SK-N-SH (cell line): ENCODE results near the gene HPCAL1. TPM values are rescaled to one million over a fixed set of nuclear protein-coding genes. Genes with fewer than 3 reads are reported as not detected.

ENCODE experiments used
- CTCF ChIA-PET: fragments of 300-600, 350-600 bp; formaldehyde crosslinking; extraction: SDS; loops from one replicate; lab custom pipeline; 2021; lab: Yijun Ruan, JAX
- POLR2A ChIA-PET: fragments of 350-600 bp; sonication (Branson Sonifier 250); formaldehyde crosslinking; extraction: SDS; loops from one replicate; lab custom pipeline; 2020; ENCODE audit warnings: antibody characterized with exemption, inconsistent platforms; lab: Yijun Ruan, JAX
- DNase-seq: peaks from one replicate; pipeline ENCODE4 v3.0.0; 2012
- H2AFZ ChIP-seq: fragments of 200-600 bp; sonication (generic); 2 replicates; pipeline ENCODE4 v1.8.1; 2016; ENCODE audit warnings: antibody characterized with exemption, mild to moderate bottlenecking, low read depth
- H3F3A ChIP-seq: fragments of 200-600 bp; sonication (generic); replicated peaks from 2 replicates; pipeline ENCODE3; 2016; ENCODE audit warnings: antibody characterized with exemption, mild to moderate bottlenecking; ENCODE audit not compliant: insufficient read depth
- H3K27ac ChIP-seq, 2 experiments: fragments of 200-500 bp in 1 of 2; fragments of 200-600 bp in 1 of 2; sonication (Bioruptor generic) in 1 of 2; sonication (generic), shearing (Covaris generic) in 1 of 2; 2 replicates each; pipeline versions ENCODE4 v1.5.1 to v1.6.1; 2014 to 2016; ENCODE audit warnings: low read depth in 2 of 2, inconsistent platforms in 1 of 2, low read length in 1 of 2, mild to moderate bottlenecking in 1 of 2, mixed read lengths in 1 of 2
- H3K27me3 ChIP-seq: fragments of 200-600 bp; sonication (generic), shearing (Covaris generic); 2 replicates; pipeline ENCODE4 v1.6.1; 2016; ENCODE audit warnings: mixed run types; ENCODE audit not compliant: insufficient read depth
- H3K36me3 ChIP-seq, 2 experiments: fragments of 200-500 bp in 1 of 2; fragments of 200-600 bp in 1 of 2; sonication (Bioruptor generic) in 1 of 2; sonication (generic) in 1 of 2; replicated peaks in 1 of 2; 2 replicates each; pipeline versions ENCODE3 to v1.5.1; 2014 to 2016; ENCODE audit warnings: low read length in 1 of 2, mild to moderate bottlenecking in 1 of 2; ENCODE audit not compliant: insufficient read depth in 2 of 2, control insufficient read depth in 1 of 2
- H3K4me1 ChIP-seq, 2 experiments: fragments of 200-500 bp in 1 of 2; fragments of 200-600 bp in 1 of 2; sonication (Bioruptor generic) in 1 of 2; sonication (generic), shearing (Covaris generic) in 1 of 2; 2 replicates each; pipeline versions ENCODE4 v1.5.1 to v1.6.1; 2014 to 2016; ENCODE audit warnings: low read depth in 1 of 2, low read length in 1 of 2, mixed run types in 1 of 2; ENCODE audit not compliant: insufficient read depth in 2 of 2, control insufficient read depth in 1 of 2
- H3K4me2 ChIP-seq: fragments of 200-600 bp; sonication (generic), shearing (Covaris generic); 2 replicates; pipeline ENCODE4 v1.6.1; 2017; ENCODE audit warnings: mixed run types
- H3K4me3 ChIP-seq, 2 experiments: fragments of 200-500 bp in 1 of 2; fragments of 200-600 bp in 1 of 2; sonication (Bioruptor generic) in 1 of 2; sonication (generic), shearing (Covaris generic) in 1 of 2; 2 replicates each; pipeline versions ENCODE4 v1.5.1 to v1.8.1; 2014 to 2016; ENCODE audit warnings: low read depth in 2 of 2, inconsistent platforms in 1 of 2, low read length in 1 of 2, mild to moderate bottlenecking in 1 of 2, mixed read lengths in 1 of 2, moderate library complexity in 1 of 2
- H3K79me2 ChIP-seq: fragments of 200-600 bp; sonication (generic); 2 replicates; pipeline ENCODE4 v1.8.1; 2017; ENCODE audit warnings: mild to moderate bottlenecking; ENCODE audit not compliant: insufficient read depth
- H3K9ac ChIP-seq: fragments of 200-600 bp; sonication (generic); 2 replicates; pipeline ENCODE4 v1.6.1; 2017; ENCODE audit warnings: mixed run types
- H3K9me2 ChIP-seq: fragments of 200-600 bp; sonication (generic); 2 replicates; pipeline ENCODE4 v1.6.1; 2017; ENCODE audit warnings: mixed run types
- H3K9me3 ChIP-seq: fragments of 200-600 bp; sonication (generic); 2 replicates; pipeline ENCODE4 v1.6.1; 2017; ENCODE audit warnings: mixed run types, mild to moderate bottlenecking, moderate library complexity
- H4K20me1 ChIP-seq: fragments of 200-600 bp; sonication (generic); 2 replicates; pipeline ENCODE4 v1.6.1; 2017; ENCODE audit warnings: mild to moderate bottlenecking, mixed run types; ENCODE audit not compliant: insufficient read depth
- FOSL2 ChIP-seq: IDR thresholded peaks from 2 replicates; pipeline ENCODE4 v1.4.0; 2012; ENCODE audit warnings: low read depth, mild to moderate bottlenecking, moderate library complexity, borderline replicate concordance
- MXI1 ChIP-seq: IDR thresholded peaks from 2 replicates; pipeline ENCODE4 v1.6.1; 2012; ENCODE audit warnings: mild to moderate bottlenecking, low read depth, low read length, improper control_type of control experiment
- POLR2AphosphoS5 ChIP-seq: IDR thresholded peaks from 2 replicates; pipeline ENCODE4 v1.6.1; 2012; ENCODE audit warnings: low read depth, low read length
- RFX5 ChIP-seq: IDR thresholded peaks from 2 replicates; pipeline ENCODE4 v1.6.1; 2012; ENCODE audit warnings: mild to moderate bottlenecking, improper control_type of control experiment, low read length
- RXRA ChIP-seq: IDR thresholded peaks from 2 replicates; pipeline ENCODE4 v1.4.0; 2012; ENCODE audit warnings: low read depth, mild to moderate bottlenecking, borderline replicate concordance
- YY1 ChIP-seq: IDR thresholded peaks from 2 replicates; pipeline ENCODE4 v1.4.0; 2012; ENCODE audit warnings: low read depth, mild to moderate bottlenecking
- WGBS: methylation state at CpG from one replicate; pipeline ENCODE4 v1.1.6; 2017; ENCODE audit warnings: low lambda C conversion rate; 5-methylcytosine and 5-hydroxymethylcytosine counted together
- polyA plus RNA-seq, 3 experiments: library from polyadenylated mRNA; depleted of rRNA; stranded (reverse); fragments of >200 nt; gene quantifications; 2 replicates each; pipeline ENCODE4 v1.2.3, GENCODE V29; 2012
- TF ChIP-seq, protein P1 (sequence below): IDR thresholded peaks from 2 replicates; pipeline ENCODE4; 2012
- TF ChIP-seq, protein P2 (sequence below): IDR thresholded peaks from 2 replicates; pipeline ENCODE4 v1.4.0; 2012; ENCODE audit warnings: low read depth, borderline replicate concordance

HPCAL1 gene
- polyA plus RNA-seq, 1 of the 3 experiments (the other 2 are of a cell fraction): 77.0 TPM

DNA sequence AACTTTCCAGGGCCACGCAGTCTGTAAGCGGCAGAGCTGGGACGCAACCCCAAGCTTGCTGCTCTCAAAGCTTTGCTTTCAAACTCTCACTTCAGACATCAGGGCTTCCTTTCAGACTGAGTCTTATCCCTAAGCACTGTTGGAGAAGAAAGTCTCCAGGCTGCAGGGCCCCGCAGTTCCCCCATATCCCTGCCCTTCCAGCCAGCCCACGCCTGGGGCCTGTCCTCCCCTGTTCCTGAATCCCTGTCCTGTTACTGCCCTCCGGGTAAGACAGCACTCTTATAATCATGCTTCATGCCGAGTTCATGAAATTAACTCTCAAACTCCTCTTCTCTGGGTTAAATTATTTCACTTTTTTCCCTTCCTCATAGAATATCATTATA, 37.9 kb downstream of the HPCAL1 start:
- Histone ChIP-seq H3K79me2 (peaks cover 12% of the 10 kb centered on the region; the same call in 1 of the 2 replicates), H2AFZ (no peak overlapping the region), H3K4me1 (peaks cover 4 to 60% of the 10 kb centered on the region in 2 experiments; a peak in 3 of 4 replicates), H3K36me3 (no peaks in the 10 kb centered on the region), H3K9ac (no peak overlapping the region), H3K4me2 (no peak overlapping the region), H3K9me3 (no peaks in the 10 kb centered on the region), H4K20me1 (no peaks in the 10 kb centered on the region), H3K4me3 (no peak overlapping the region), H3F3A (peaks cover 3% of the 10 kb centered on the region), H3K9me2 (no peaks in the 10 kb centered on the region), H3K27me3 (no peaks in the 10 kb centered on the region), H3K27ac (peak overlapping the region in 1 of 2 experiments; percentile 51; a peak in 2 of 4 replicates)
- POLR2A ChIA-PET: no interaction called here
- no peak for DNase-seq
- CTCF ChIA-PET: interaction anchor here (1.0 to 1.4 kb wide), 3 partner anchors 17 to 152 kb away, joined by 3 to 4 read pairs (median 3); no protein-coding TSS in a partner anchor
- 74% methylated on average over 7 of the region's 7 CpGs for WGBS
- TF ChIP-seq POLR2AphosphoS5: no peak

DNA sequence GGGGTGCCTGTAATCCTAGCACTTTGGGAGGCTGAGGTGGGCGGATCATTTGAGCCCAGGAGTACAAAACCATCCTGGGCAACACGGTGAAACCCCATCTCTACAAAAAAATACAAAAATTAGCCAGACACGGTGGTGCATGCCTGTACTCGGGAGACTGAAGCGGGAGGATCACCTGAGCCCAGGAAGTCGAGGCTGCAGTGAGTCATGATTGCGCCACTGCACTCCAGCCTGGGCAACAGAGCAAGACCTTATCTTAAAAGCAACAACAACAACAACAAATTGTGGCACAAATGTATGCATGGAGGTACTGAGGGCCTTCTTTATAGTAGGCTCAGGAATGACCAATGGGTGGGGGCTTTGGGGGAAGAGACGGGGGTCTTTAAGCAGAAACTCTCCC, 38.5 kb downstream of the HPCAL1 start:
- DNase-seq: no peak
- no peaks in the 10 kb centered on the region for H3K27me3 ChIP-seq
- peak overlapping the region in 1 of 2 experiments; percentile 51; a peak in 1 of 4 replicates for H3K27ac ChIP-seq
- H3K4me3 ChIP-seq: no peak overlapping the region
- TF ChIP-seq, protein P1, sequence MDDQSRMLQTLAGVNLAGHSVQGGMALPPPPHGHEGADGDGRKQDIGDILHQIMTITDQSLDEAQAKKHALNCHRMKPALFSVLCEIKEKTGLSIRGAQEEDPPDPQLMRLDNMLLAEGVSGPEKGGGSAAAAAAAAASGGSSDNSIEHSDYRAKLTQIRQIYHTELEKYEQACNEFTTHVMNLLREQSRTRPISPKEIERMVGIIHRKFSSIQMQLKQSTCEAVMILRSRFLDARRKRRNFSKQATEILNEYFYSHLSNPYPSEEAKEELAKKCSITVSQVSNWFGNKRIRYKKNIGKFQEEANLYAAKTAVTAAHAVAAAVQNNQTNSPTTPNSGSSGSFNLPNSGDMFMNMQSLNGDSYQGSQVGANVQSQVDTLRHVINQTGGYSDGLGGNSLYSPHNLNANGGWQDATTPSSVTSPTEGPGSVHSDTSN: no peak
- TF ChIP-seq RXRA: no peak
- TF ChIP-seq RFX5: no peak
- no peak for TF ChIP-seq FOSL2
- no peak for TF ChIP-seq YY1
- TF ChIP-seq, protein P2, sequence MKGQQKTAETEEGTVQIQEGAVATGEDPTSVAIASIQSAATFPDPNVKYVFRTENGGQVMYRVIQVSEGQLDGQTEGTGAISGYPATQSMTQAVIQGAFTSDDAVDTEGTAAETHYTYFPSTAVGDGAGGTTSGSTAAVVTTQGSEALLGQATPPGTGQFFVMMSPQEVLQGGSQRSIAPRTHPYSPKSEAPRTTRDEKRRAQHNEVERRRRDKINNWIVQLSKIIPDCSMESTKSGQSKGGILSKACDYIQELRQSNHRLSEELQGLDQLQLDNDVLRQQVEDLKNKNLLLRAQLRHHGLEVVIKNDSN: no peak
- TF ChIP-seq MXI1: no peak
- no peaks in the 10 kb centered on the region for H3K9me3 ChIP-seq
- H2AFZ ChIP-seq: no peak overlapping the region
- WGBS: 86% methylated on average over 8 of the region's 8 CpGs
- ChIA-PET POLR2A (no interaction called here), CTCF (interaction anchor here (2.1 kb wide), 1 partner anchor 68 kb away, joined by 11 read pairs; no protein-coding TSS in a partner anchor)
- no peak overlapping the region for H3K9ac ChIP-seq
- no peak overlapping the region for H3K4me2 ChIP-seq
- H3K4me1 ChIP-seq: peaks cover 4 to 66% of the 10 kb centered on the region in 2 experiments; a peak in 3 of 4 replicates
- no peaks in the 10 kb centered on the region for H3K9me2 ChIP-seq
- H3K36me3 ChIP-seq: no peaks in the 10 kb centered on the region
- H3F3A ChIP-seq: peaks cover 3% of the 10 kb centered on the region
- no peaks in the 10 kb centered on the region for H4K20me1 ChIP-seq
- H3K79me2 ChIP-seq: peaks cover 15% of the 10 kb centered on the region; the same call in 1 of the 2 replicates
